Neuronal stem cell (in vitro differentiated cells): ENCODE measurements around the gene AIP.

ENCODE experiments used
- DNase-seq: peaks from one replicate; pipeline ENCODE4 v3.0.0-alpha.2; 2013; ENCODE audit warnings: low spot score
- H2AFZ ChIP-seq: one replicate; pipeline ENCODE4 v1.6.1; 2013; ENCODE audit warnings: mild to moderate bottlenecking, low read length, inconsistent platforms
- H2AK5ac ChIP-seq: 2 replicates; pipeline ENCODE4 v1.6.1; 2013; ENCODE audit warnings: low read depth, mild to moderate bottlenecking, inconsistent platforms, low read length, moderate library complexity, mixed read lengths
- H2BK120ac ChIP-seq: 2 replicates; pipeline ENCODE4 v1.6.1; 2013; ENCODE audit warnings: low read depth, mild to moderate bottlenecking, inconsistent platforms, low read length, moderate library complexity, mixed read lengths
- H2BK12ac ChIP-seq: one replicate; pipeline ENCODE4 v1.6.1; 2013; ENCODE audit warnings: low read length, inconsistent platforms
- H2BK15ac ChIP-seq: 2 replicates; pipeline ENCODE4 v1.6.1; 2013; ENCODE audit warnings: mild to moderate bottlenecking, low read length, inconsistent platforms, mixed read lengths
- H2BK5ac ChIP-seq: one replicate; pipeline ENCODE4 v1.6.1; 2013; ENCODE audit warnings: inconsistent platforms, mild to moderate bottlenecking, low read length, moderate library complexity
- H3K14ac ChIP-seq: one replicate; pipeline ENCODE4 v1.6.1; 2013; ENCODE audit warnings: low read length, inconsistent platforms
- H3K18ac ChIP-seq: 2 replicates; pipeline ENCODE4 v1.6.1; 2013; ENCODE audit warnings: low read length, inconsistent platforms
- H3K23ac ChIP-seq: 2 replicates; pipeline ENCODE4 v1.6.1; 2013; ENCODE audit warnings: low read depth, mild to moderate bottlenecking, mixed read lengths, low read length, inconsistent platforms; ENCODE audit not compliant: poor library complexity
- H3K27ac ChIP-seq: replicated peaks from 3 replicates; pipeline ENCODE4 v1.5.1; 2013; ENCODE audit warnings: low read length, inconsistent platforms
- H3K27me3 ChIP-seq, 3 experiments: 2 replicates each; pipeline ENCODE4 v1.6.1; 2013; ENCODE audit warnings: low read length in 3 of 3, mild to moderate bottlenecking in 2 of 3, inconsistent platforms in 1 of 3, low read depth in 1 of 3, mixed read lengths in 1 of 3, moderate library complexity in 1 of 3; ENCODE audit not compliant: control insufficient read depth in 3 of 3, insufficient read depth in 3 of 3
- H3K36me3 ChIP-seq, 2 donors: replicated peaks in 1 of 2; 2 replicates each; pipeline ENCODE4 v1.6.1; 2013; ENCODE audit warnings: low read length in 2 of 2; ENCODE audit not compliant: control insufficient read depth in 2 of 2, insufficient read depth in 2 of 2
- H3K4ac ChIP-seq: 2 replicates; pipeline ENCODE4 v1.6.1; 2013; ENCODE audit warnings: inconsistent platforms, mild to moderate bottlenecking, low read length, moderate library complexity
- H3K4me1 ChIP-seq, 2 donors: 1 replicate in 1 of 2; 2 replicates in 1 of 2; pipeline ENCODE4 v1.6.1; 2013; ENCODE audit warnings: low read length in 2 of 2, low read depth in 1 of 2; ENCODE audit not compliant: control insufficient read depth in 2 of 2, insufficient read depth in 1 of 2
- H3K4me2 ChIP-seq: one replicate; pipeline ENCODE4 v1.6.1; 2013; ENCODE audit warnings: mild to moderate bottlenecking, low read length, inconsistent platforms; ENCODE audit not compliant: insufficient read depth, poor library complexity, severe bottlenecking
- H3K4me3 ChIP-seq, 2 donors: 2 replicates each; pipeline ENCODE4 v1.5.1; 2013; ENCODE audit warnings: low read length in 2 of 2, mild to moderate bottlenecking in 2 of 2, inconsistent platforms in 1 of 2, moderate library complexity in 1 of 2
- H3K79me1 ChIP-seq: one replicate; pipeline ENCODE4 v1.6.1; 2013; ENCODE audit warnings: low read depth, mild to moderate bottlenecking, inconsistent platforms, low read length, moderate library complexity
- H3K9ac ChIP-seq: one replicate; pipeline ENCODE4 v1.6.1; 2013; ENCODE audit warnings: mild to moderate bottlenecking, low read depth, low read length, inconsistent platforms; ENCODE audit not compliant: poor library complexity
- H3K9me3 ChIP-seq, 2 donors: replicated peaks in 1 of 2; 2 replicates each; pipeline versions ENCODE3 to v1.6.1; 2013; ENCODE audit warnings: low read length in 2 of 2, mild to moderate bottlenecking in 2 of 2, inconsistent platforms in 1 of 2, low read depth in 1 of 2, mixed read lengths in 1 of 2, moderate library complexity in 1 of 2; ENCODE audit not compliant: control insufficient read depth in 2 of 2, insufficient read depth in 1 of 2
- H4K8ac ChIP-seq: one replicate; pipeline ENCODE4 v1.6.1; 2013; ENCODE audit warnings: low read depth, mild to moderate bottlenecking, inconsistent platforms, low read length, moderate library complexity
- H4K91ac ChIP-seq: one replicate; pipeline ENCODE4 v1.6.1; 2013; ENCODE audit warnings: low read length, low read depth, mild to moderate bottlenecking, inconsistent platforms; ENCODE audit not compliant: poor library complexity
- WGBS, 2 donors: extraction: QIAGEN DNeasy Blood & Tissue Kit; methylation state at CpG; one replicate each; pipeline ENCODE4 v1.1.7; 2013; ENCODE audit warnings: missing lambda C conversion rate in 2 of 2, mixed read lengths in 1 of 2; ENCODE audit not compliant: insufficient read length in 2 of 2, insufficient replicate concordance in 1 of 2; ENCODE audit errors: extremely low coverage in 2 of 2; 5-methylcytosine and 5-hydroxymethylcytosine counted together

The AIP gene

DNA sequence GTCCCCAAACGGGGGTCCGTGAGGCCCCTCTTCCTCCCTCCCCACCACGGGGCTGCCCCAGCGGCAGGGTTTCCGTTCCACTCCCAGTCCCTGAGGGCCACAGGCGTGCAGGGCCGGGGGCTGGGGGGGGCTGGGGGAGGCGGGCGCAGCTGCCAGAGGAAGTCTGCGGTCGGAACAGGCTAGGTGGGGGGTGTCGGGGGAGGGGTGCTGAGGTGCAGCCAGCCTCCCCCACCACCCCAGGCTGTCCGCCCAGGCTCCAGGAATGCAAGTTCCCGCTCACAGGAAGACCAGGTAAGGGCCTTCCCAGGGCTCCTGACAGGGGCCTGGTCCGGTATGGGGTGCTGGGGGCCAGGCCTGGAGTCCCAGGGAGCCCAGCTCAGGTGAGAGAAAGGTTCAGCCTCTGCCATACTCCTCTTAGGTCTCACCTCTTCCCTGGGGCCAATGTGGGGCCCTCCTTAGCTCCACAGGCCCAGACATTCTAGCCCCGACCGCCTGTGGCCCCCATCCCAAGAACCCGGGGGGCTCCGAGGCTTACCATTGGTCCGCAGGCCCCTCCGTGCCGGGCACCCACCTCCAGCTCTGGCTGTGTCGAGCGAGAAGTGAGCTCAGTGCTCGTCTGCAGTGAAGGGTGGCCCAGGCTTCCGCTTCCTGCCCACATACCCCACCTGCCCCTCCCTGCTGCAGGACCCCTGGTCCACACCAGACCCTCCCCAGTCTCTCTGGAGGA is 45.6 kb upstream of the AIP start, which contains the start of gene PTPRCAP:
Gene PTPRCAP, minus strand, starts transcription at position 601 of the 727 bp plus-strand sequence. Its CDS starts 63 bp downstream, at position 538.
- Histone ChIP-seq H4K8ac (peak within 1 kb of the TSS; percentile 43), H3K4me1 (no peaks in the 10 kb centered on the region), H3K9ac (no peak within 1 kb of the TSS), H3K79me1 (peaks cover 5% of the 10 kb centered on the region), H3K4me3 (peak within 1 kb of the TSS in 1 of 2 donors; percentile 15), H2BK15ac (no peak within 1 kb of the TSS), H3K4ac (no peak within 1 kb of the TSS), H3K27me3 (peaks cover 0 to 1% (median 0%) of the 10 kb centered on the region in 3 experiments), H3K18ac (no peak within 1 kb of the TSS), H3K23ac (peak within 1 kb of the TSS; percentile 65), H3K4me2 (no peak within 1 kb of the TSS), H4K91ac (no peak within 1 kb of the TSS), H3K36me3 (peaks cover 41 to 83% of the 10 kb centered on the region in 2 donors), H2AFZ (no peak within 1 kb of the TSS), H2BK120ac (no peak within 1 kb of the TSS), H2AK5ac (no peak within 1 kb of the TSS), H2BK12ac (no peak within 1 kb of the TSS), H3K27ac (no peak within 1 kb of the TSS), H3K14ac (no peak within 1 kb of the TSS), H2BK5ac (no peak within 1 kb of the TSS), H3K9me3 (no peaks in the 10 kb centered on the region)
- DNase-seq: no peak
- WGBS, 2 donors: no CpG with 5 or more reads among the region's 26 CpGs

DNA sequence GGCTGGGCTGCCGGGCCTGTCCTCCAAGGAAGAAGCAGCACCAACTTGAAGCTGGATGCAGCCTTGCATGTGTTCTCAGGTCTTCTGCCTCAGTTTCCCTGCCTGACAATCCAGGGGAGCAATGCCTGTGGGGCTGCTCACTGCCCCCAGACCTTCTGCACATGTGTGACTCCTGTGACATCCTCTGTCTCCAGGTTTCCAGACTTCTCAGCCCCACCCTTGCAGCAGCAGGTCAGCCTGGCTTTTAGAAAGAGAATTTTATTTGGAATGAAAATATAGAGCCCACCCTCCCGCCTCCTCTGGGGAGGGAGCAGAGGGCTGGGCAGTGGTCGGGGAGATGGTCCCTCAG is 45.0 kb upstream of the AIP start:
- Histone ChIP-seq H2BK12ac (no peak overlapping the region), H3K4me3 (no peak overlapping the region), H3K36me3 (peaks cover 38 to 79% of the 10 kb centered on the region in 2 donors), H3K27me3 (peaks cover 0 to 2% (median 0%) of the 10 kb centered on the region in 3 experiments), H3K27ac (no peak overlapping the region), H3K23ac (no peak overlapping the region), H3K79me1 (peaks cover 7% of the 10 kb centered on the region), H2BK15ac (no peak overlapping the region), H2BK120ac (no peak overlapping the region), H3K9me3 (no peaks in the 10 kb centered on the region), H3K4ac (no peak overlapping the region), H2AFZ (no peak overlapping the region), H3K4me1 (peaks cover 2 to 3% of the 10 kb centered on the region in 2 donors), H3K18ac (no peak overlapping the region), H3K14ac (no peak overlapping the region), H3K9ac (no peak overlapping the region), H4K8ac (no peak overlapping the region), H2AK5ac (no peak overlapping the region), H3K4me2 (no peak overlapping the region), H4K91ac (no peak overlapping the region), H2BK5ac (no peak overlapping the region)
- DNase-seq: no peak
- WGBS, 2 donors: no CpG with 5 or more reads among the region's 3 CpGs

DNA sequence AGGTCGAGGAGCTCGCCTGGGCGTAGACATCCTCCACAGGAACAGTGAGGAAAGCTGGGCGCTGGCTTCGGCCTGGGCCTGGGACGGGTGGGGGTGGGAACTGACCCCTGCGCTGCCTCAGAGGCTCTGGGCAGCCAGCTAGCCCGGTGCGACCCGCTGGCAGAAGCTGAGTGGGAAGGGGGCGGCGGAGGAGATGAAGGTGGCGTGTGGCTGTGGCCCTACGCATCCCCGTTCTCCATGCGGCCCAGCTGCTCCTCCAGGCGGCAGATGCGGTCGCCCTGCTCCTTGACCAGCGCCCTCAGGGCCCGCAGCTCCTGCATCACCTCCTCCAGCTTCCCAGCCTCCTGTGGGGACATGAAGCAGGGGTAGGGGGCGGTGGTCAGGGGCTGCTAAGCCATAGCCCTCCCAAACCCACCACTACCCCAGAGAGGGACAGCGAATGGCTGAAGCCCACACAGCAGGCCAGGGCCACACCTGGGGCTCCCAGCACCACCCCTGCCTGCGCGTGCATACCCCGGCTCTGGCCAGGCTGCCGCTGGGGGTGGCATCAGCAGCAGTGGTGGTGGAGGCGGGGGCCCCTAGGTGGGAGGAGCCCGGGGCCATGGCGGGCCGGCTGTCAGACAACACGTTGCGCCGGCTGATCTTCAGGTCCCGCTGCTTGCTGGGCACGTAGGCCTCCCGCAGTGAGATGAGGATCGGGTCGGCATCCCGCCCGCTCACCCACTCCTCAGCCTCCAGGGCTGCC is 44.5 kb upstream of the AIP start:
- Histone ChIP-seq H2AK5ac (no peak overlapping the region), H2BK15ac (no peak overlapping the region), H4K8ac (peak overlapping the region; percentile 43), H4K91ac (no peak overlapping the region), H3K23ac (peak overlapping the region; percentile 65), H3K4ac (no peak overlapping the region), H3K14ac (no peak overlapping the region), H3K18ac (no peak overlapping the region), H3K4me3 (no peak overlapping the region), H3K4me1 (peaks cover 2 to 3% of the 10 kb centered on the region in 2 donors), H3K9me3 (no peaks in the 10 kb centered on the region), H3K36me3 (peaks cover 37 to 73% of the 10 kb centered on the region in 2 donors), H3K79me1 (peaks cover 7% of the 10 kb centered on the region), H3K27me3 (peaks cover 0 to 3% (median 0%) of the 10 kb centered on the region in 3 experiments), H3K4me2 (no peak overlapping the region), H2AFZ (no peak overlapping the region), H2BK120ac (no peak overlapping the region), H2BK5ac (no peak overlapping the region), H3K27ac (no peak overlapping the region), H2BK12ac (no peak overlapping the region), H3K9ac (no peak overlapping the region)
- DNase-seq: no peak
- no CpG with 5 or more reads among the region's 41 CpGs for WGBS, 2 donors
